H1 (cell line): Measurements from ENCODE around the gene SBF2. TPM values are rescaled to one million over a fixed set of nuclear protein-coding genes. Genes with fewer than 3 reads are reported as not detected.

Source experiments
- GABPA ChIP-seq: IDR thresholded peaks from 2 replicates; pipeline ENCODE4 v1.6.1; 2011; ENCODE audit warnings: mild to moderate bottlenecking, low read length, moderate library complexity, borderline replicate concordance; ENCODE audit not compliant: insufficient read depth
- JUN ChIP-seq: IDR thresholded peaks from 2 replicates; pipeline ENCODE4 v1.6.1; 2011; ENCODE audit warnings: low read depth, mild to moderate bottlenecking, improper control_type of control experiment, low read length
- KDM4A ChIP-seq: IDR thresholded peaks from one replicate; pipeline ENCODE4 v1.7.1; 2012; ENCODE audit warnings: low read depth, mild to moderate bottlenecking, moderate library complexity, low read length, inconsistent platforms; ENCODE audit not compliant: severe bottlenecking
- SP1 ChIP-seq: IDR thresholded peaks from 2 replicates; pipeline ENCODE4 v1.6.1; 2011; ENCODE audit warnings: low read depth, low read length
- TAF1 ChIP-seq: IDR thresholded peaks from 2 replicates; pipeline ENCODE4 v1.6.1; 2011; ENCODE audit warnings: mild to moderate bottlenecking, low read depth, low read length
- polyA plus RNA-seq, 7 experiments: library from polyadenylated mRNA; depleted of rRNA in 3 of 7; stranded (reverse) in 5 of 7; unstranded in 2 of 7; fragments of >200 nt in 5 of 7; fragments of 200-250 nt in 2 of 7; gene quantifications; 1 replicate in 5 of 7; 2 replicates in 1 of 7; 4 replicates in 1 of 7; pipeline versions ENCODE4 v1.2.1 to v1.2.3, GENCODE V29; 2011 to 2013; ENCODE audit warnings: missing spikeins in 2 of 7, mixed read lengths in 2 of 7
- total RNA-seq: library from RNA; stranded (reverse); fragmentation: NEBNext Ultra II Directional; extraction: Animal tissue kit (Norgen Biotek cat#: 25700); gene quantifications from 2 replicates; pipeline ENCODE4 v1.2.1, GENCODE V29; 2021
- TF ChIP-seq, protein P1 (sequence below): IDR thresholded peaks from 2 replicates; pipeline ENCODE4 v1.6.1; 2012; ENCODE audit warnings: low read length, inconsistent platforms

The SBF2 gene
- total and polyA plus RNA-seq, 2 of the 8 experiments (the other 6 are each of a cell fraction or from before 2014, with no cell fraction given) = 36.7 to 50.5 TPM

GRCh38 chr11:10311802-10312201 lies 17.8 kb upstream of the SBF2 start (continued):
- no peak for TF ChIP-seq JUN
- no peak for TF ChIP-seq TAF1
- TF ChIP-seq, protein P1, sequence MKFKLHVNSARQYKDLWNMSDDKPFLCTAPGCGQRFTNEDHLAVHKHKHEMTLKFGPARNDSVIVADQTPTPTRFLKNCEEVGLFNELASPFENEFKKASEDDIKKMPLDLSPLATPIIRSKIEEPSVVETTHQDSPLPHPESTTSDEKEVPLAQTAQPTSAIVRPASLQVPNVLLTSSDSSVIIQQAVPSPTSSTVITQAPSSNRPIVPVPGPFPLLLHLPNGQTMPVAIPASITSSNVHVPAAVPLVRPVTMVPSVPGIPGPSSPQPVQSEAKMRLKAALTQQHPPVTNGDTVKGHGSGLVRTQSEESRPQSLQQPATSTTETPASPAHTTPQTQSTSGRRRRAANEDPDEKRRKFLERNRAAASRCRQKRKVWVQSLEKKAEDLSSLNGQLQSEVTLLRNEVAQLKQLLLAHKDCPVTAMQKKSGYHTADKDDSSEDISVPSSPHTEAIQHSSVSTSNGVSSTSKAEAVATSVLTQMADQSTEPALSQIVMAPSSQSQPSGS = no peak
- TF ChIP-seq SP1 = no peak
- TF ChIP-seq GABPA = no peak
- TF ChIP-seq KDM4A = no peak
